OCI-LY7 (cell line): ENCODE results near the gene CNTNAP1. TPM values are rescaled to one million over a fixed set of nuclear protein-coding genes. Genes with fewer than 3 reads are reported as not detected.

Experiments
- BruUV-seq: library from RNA; stranded (reverse); fragments of 400-500 nt; replicated peaks from 2 replicates; lab custom pipeline; 2021; lab: Mats Ljungman, UMichigan
- CTCF ChIA-PET: fragments of 300-600 bp; sonication (Branson Sonifier 250); formaldehyde crosslinking; loops from one replicate; lab custom pipeline; 2022; ENCODE audit warnings: antibody characterized with exemption; ENCODE audit not compliant: unreplicated experiment; lab: Charles Lee
- POLR2A ChIA-PET: fragments of 300-600 bp; sonication (Branson Sonifier 250); formaldehyde crosslinking; loops from one replicate; lab custom pipeline; 2022; ENCODE audit warnings: antibody characterized with exemption; lab: Charles Lee
- DNase-seq: peaks from one replicate; pipeline ENCODE4 v3.0.0-alpha.2; 2015; ENCODE audit warnings: low spot score
- H2AFZ ChIP-seq: fragments of 200-600 bp; sonication (generic), shearing (Covaris generic); 2 replicates; pipeline ENCODE4 v1.6.1; 2014; ENCODE audit warnings: mild to moderate bottlenecking, antibody characterized with exemption, low read length, moderate library complexity
- H3K27ac ChIP-seq: fragments of 200-600 bp; sonication (generic); 2 replicates; pipeline ENCODE4 v1.5.1; 2014; ENCODE audit warnings: mixed run types, low read depth, mild to moderate bottlenecking, moderate library complexity, low read length, inconsistent platforms; ENCODE audit not compliant: poor library complexity, severe bottlenecking
- H3K36me3 ChIP-seq: fragments of 200-600 bp; sonication (generic); 2 replicates; pipeline ENCODE4 v1.6.1; 2014; ENCODE audit warnings: mild to moderate bottlenecking, antibody characterized with exemption, low read length, moderate library complexity, mixed read lengths; ENCODE audit not compliant: insufficient read depth
- H3K4me1 ChIP-seq: fragments of 200-600 bp; sonication (generic); 2 replicates; pipeline ENCODE4 v1.5.1; 2014; ENCODE audit warnings: mild to moderate bottlenecking, low read length; ENCODE audit not compliant: insufficient read depth, poor library complexity, severe bottlenecking
- H3K4me2 ChIP-seq: fragments of 200-600 bp; sonication (generic); 2 replicates; pipeline ENCODE4 v1.6.1; 2014; ENCODE audit warnings: mild to moderate bottlenecking, low read length
- H3K4me3 ChIP-seq: fragments of 200-600 bp; sonication (generic); 2 replicates; pipeline ENCODE4 v1.5.1; 2014; ENCODE audit warnings: mild to moderate bottlenecking, low read depth, low read length; ENCODE audit not compliant: poor library complexity, severe bottlenecking
- H3K79me2 ChIP-seq: fragments of 200-600 bp; sonication (generic); 2 replicates; pipeline ENCODE4 v1.6.1; 2016; ENCODE audit warnings: low read depth, mild to moderate bottlenecking, low read length, moderate library complexity, mixed read lengths; ENCODE audit not compliant: insufficient read depth
- H3K9me2 ChIP-seq: fragments of 200-600 bp; sonication (generic); 2 replicates; pipeline ENCODE4 v1.6.1; 2016; ENCODE audit warnings: mild to moderate bottlenecking, low read length, mixed read lengths; ENCODE audit not compliant: insufficient read depth
- H3K9me3 ChIP-seq: fragments of 200-600 bp; sonication (generic); 2 replicates; pipeline ENCODE4 v1.6.1; 2014; ENCODE audit warnings: mild to moderate bottlenecking, mixed run types, low read length, mixed read lengths
- H4K20me1 ChIP-seq: fragments of 200-600 bp; sonication (generic); 2 replicates; pipeline ENCODE4 v1.6.1; 2014; ENCODE audit warnings: mild to moderate bottlenecking, antibody characterized with exemption, low read length, moderate library complexity, mixed read lengths; ENCODE audit not compliant: insufficient read depth
- CTCF ChIP-seq: fragments of 200-600 bp; sonication (generic); conservative IDR thresholded peaks from 2 replicates; pipeline ENCODE4 v1.5.1; 2014; ENCODE audit warnings: mild to moderate bottlenecking, antibody characterized with exemption, low read length, moderate library complexity, mixed read lengths
- EZH2phosphoT487 ChIP-seq: fragments of 200-600 bp; sonication (generic); IDR thresholded peaks from 2 replicates; pipeline ENCODE4 v1.6.1; 2018; ENCODE audit warnings: low read depth, borderline replicate concordance, mild to moderate bottlenecking, mixed run types, antibody characterized with exemption, low read length, moderate library complexity, mixed read lengths
- intact Hi-C: fragments of 100-400 bp; cut with micrococcal nuclease; formaldehyde crosslinking; loops from one replicate; pipeline ENCODE4 v1.10.0; 2022; ENCODE audit not compliant: unreplicated experiment
- total RNA-seq, 2 experiments: library from RNA; depleted of rRNA in 1 of 2; stranded (reverse); fragments of >200 nt in 1 of 2; shearing (Covaris generic) in 1 of 2; gene quantifications; 2 replicates each; pipeline ENCODE4 v1.2.3, GENCODE V29; 2014 to 2022

Gene CNTNAP1
- total RNA-seq, 2 experiments from 2014 or later, result 1.0 to 6.8 TPM

- no peak overlapping the region for H3K27ac ChIP-seq
- ChIA-PET POLR2A (no interaction called here), CTCF (no interaction called here)
- H4K20me1 ChIP-seq, result no peaks in the 10 kb centered on the region
- no peak overlapping the region for H2AFZ ChIP-seq
- BruUV-seq, result no TSS peak
- no peaks in the 10 kb centered on the region for H3K4me1 ChIP-seq
- TF ChIP-seq EZH2phosphoT487, result no peak
- no peak for TF ChIP-seq CTCF
- H3K9me2 ChIP-seq, result no peaks in the 10 kb centered on the region
- no peaks in the 10 kb centered on the region for H3K79me2 ChIP-seq
- no peaks in the 10 kb centered on the region for H3K9me3 ChIP-seq
- intact Hi-C loops, result no loop called here
- H3K4me3 ChIP-seq, result no peak overlapping the region
- H3K4me2 ChIP-seq, result no peak overlapping the region
- H3K36me3 ChIP-seq, result no peaks in the 10 kb centered on the region
- no peak for DNase-seq
Observed at GRCh38 chr17:42692489-42692888, 10.2 kb downstream of the CNTNAP1 start.

GRCh38 chr17:42694524-42694923 is 12.2 kb downstream of the CNTNAP1 start:
- POLR2A ChIA-PET, result no interaction called here
- H3K4me2 ChIP-seq, result no peak overlapping the region
- H3K4me3 ChIP-seq, result no peak overlapping the region
- no peaks in the 10 kb centered on the region for H3K36me3 ChIP-seq
- DNase-seq, result no peak
- CTCF ChIA-PET, result no interaction called here
- H3K9me3 ChIP-seq, result no peaks in the 10 kb centered on the region
- intact Hi-C loops, result no loop called here
- H3K9me2 ChIP-seq, result no peaks in the 10 kb centered on the region
- no peaks in the 10 kb centered on the region for H4K20me1 ChIP-seq
- H3K79me2 ChIP-seq, result no peaks in the 10 kb centered on the region
- no peak overlapping the region for H2AFZ ChIP-seq
- TF ChIP-seq CTCF, result no peak
- TF ChIP-seq EZH2phosphoT487, result no peak
- BruUV-seq, result no TSS peak
- no peak overlapping the region for H3K27ac ChIP-seq
- H3K4me1 ChIP-seq, result no peaks in the 10 kb centered on the region

GRCh38 chr17:42695500-42695899 is 13.2 kb downstream of the CNTNAP1 start:
- Histone ChIP-seq H3K36me3 (no peaks in the 10 kb centered on the region), H3K4me2 (no peak overlapping the region), H3K9me2 (no peaks in the 10 kb centered on the region), H2AFZ (no peak overlapping the region), H3K4me3 (no peak overlapping the region), H4K20me1 (no peaks in the 10 kb centered on the region), H3K9me3 (no peaks in the 10 kb centered on the region), H3K27ac (no peak overlapping the region), H3K4me1 (no peaks in the 10 kb centered on the region), H3K79me2 (no peaks in the 10 kb centered on the region)
- intact Hi-C loops, result no loop called here
- ChIA-PET POLR2A (interaction anchor here (1.6 kb wide), 1 partner anchor 44 kb away, joined by 3 read pairs; no protein-coding TSS in a partner anchor), CTCF (no interaction called here)
- BruUV-seq, result no TSS peak
- no peak for DNase-seq
- TF ChIP-seq CTCF, result no peak
- TF ChIP-seq EZH2phosphoT487, result no peak
